GM12878 (cell line): ENCODE measurements around the gene ARHGEF1. TPM values are rescaled to one million over a fixed set of nuclear protein-coding genes. Genes with fewer than 3 reads are reported as not detected.

Source experiments
- ATF3 ChIP-seq: IDR thresholded peaks from 2 replicates; pipeline ENCODE4 v1.6.1; 2011; ENCODE audit warnings: low read depth, mild to moderate bottlenecking, low read length, moderate library complexity, borderline replicate concordance; ENCODE audit errors: extremely low read depth
- CEBPZ ChIP-seq: fragments of 150-350 bp; IDR thresholded peaks from 2 replicates; pipeline ENCODE4 v1.6.1; 2016; ENCODE audit warnings: low read depth, low read length
- CTCF ChIP-seq, 3 experiments: IDR thresholded peaks in 2 of 3; conservative IDR thresholded peaks in 1 of 3; 2 replicates each; pipeline ENCODE4 v1.5.1; 2011; ENCODE audit warnings: low read depth in 3 of 3, low read length in 3 of 3, mild to moderate bottlenecking in 3 of 3, control low read depth in 2 of 3, moderate library complexity in 2 of 3, inconsistent platforms in 1 of 3, mixed read lengths in 1 of 3; ENCODE audit not compliant: control insufficient read depth in 2 of 3, insufficient read depth in 1 of 3; ENCODE audit errors: extremely low read depth in 1 of 3
- EGR1 ChIP-seq, 2 experiments: IDR thresholded peaks; 1 replicate in 1 of 2; 2 replicates in 1 of 2; pipeline ENCODE4 v1.6.1; 2011 to 2012; ENCODE audit warnings: low read depth in 2 of 2, low read length in 2 of 2, borderline replicate concordance in 1 of 2, mild to moderate bottlenecking in 1 of 2, moderate library complexity in 1 of 2
- FOS ChIP-seq: IDR thresholded peaks from 3 replicates; pipeline ENCODE4 v1.6.1; 2011; ENCODE audit warnings: borderline replicate concordance; ENCODE audit not compliant: insufficient read length; ENCODE audit errors: extremely low read depth
- HCFC1 ChIP-seq: fragments of 150-350 bp; IDR thresholded peaks from 2 replicates; pipeline ENCODE4 v1.6.1; 2014; ENCODE audit warnings: low read length
- HDGF ChIP-seq: fragments of 450-650 bp; IDR thresholded peaks from 2 replicates; pipeline ENCODE4 v1.6.1; 2016; ENCODE audit warnings: antibody characterized with exemption
- HSF1 ChIP-seq: fragments of 150-350 bp; IDR thresholded peaks from 2 replicates; pipeline ENCODE4 v1.6.1; 2014; ENCODE audit warnings: mild to moderate bottlenecking, low read depth, low read length
- MYB ChIP-seq: fragments of 150-350 bp; IDR thresholded peaks from 2 replicates; pipeline ENCODE4 v1.6.1; 2014; ENCODE audit warnings: mild to moderate bottlenecking, low read depth, low read length, borderline replicate concordance
- NFXL1 ChIP-seq: fragments of 450-650 bp; IDR thresholded peaks from 2 replicates; pipeline ENCODE4 v1.6.1; 2017; ENCODE audit warnings: antibody characterized with exemption, mild to moderate bottlenecking, borderline replicate concordance
- NR2C2 ChIP-seq: IDR thresholded peaks from 2 replicates; pipeline ENCODE4 v1.6.1; 2011; ENCODE audit warnings: borderline replicate concordance, low read depth; ENCODE audit not compliant: control insufficient read depth, insufficient read length
- NRF1 ChIP-seq: conservative IDR thresholded peaks from 2 replicates; pipeline ENCODE4 v1.6.1; 2011; ENCODE audit warnings: mild to moderate bottlenecking, low read depth, low read length, improper control_type of control experiment
- PAX8 ChIP-seq: fragments of 450-650 bp; IDR thresholded peaks from 2 replicates; pipeline ENCODE4 v1.6.1; 2017; ENCODE audit warnings: mild to moderate bottlenecking, moderate library complexity
- PML ChIP-seq: IDR thresholded peaks from 2 replicates; pipeline ENCODE4 v1.6.1; 2012; ENCODE audit warnings: low read length, inconsistent platforms
- SMAD5 ChIP-seq: IDR thresholded peaks from 2 replicates; pipeline ENCODE4 v1.6.1; 2016; ENCODE audit warnings: antibody characterized with exemption, low read depth
- SMARCA5 ChIP-seq: fragments of 450-650 bp; IDR thresholded peaks from 2 replicates; pipeline ENCODE4 v1.6.1; 2017; ENCODE audit warnings: mild to moderate bottlenecking
- SP1 ChIP-seq: IDR thresholded peaks from one replicate; pipeline ENCODE4 v1.6.1; 2011; ENCODE audit warnings: low read depth, low read length
- STAT3 ChIP-seq: IDR thresholded peaks from 2 replicates; pipeline ENCODE4 v1.6.1; 2011; ENCODE audit warnings: low read depth, low read length, improper control_type of control experiment
- YBX1 ChIP-seq: fragments of 450-650 bp; IDR thresholded peaks from 2 replicates; pipeline ENCODE4 v1.6.1; 2016; ENCODE audit warnings: antibody characterized with exemption
- ZBED1 ChIP-seq: IDR thresholded peaks from 2 replicates; pipeline ENCODE4 v1.6.1; 2016; ENCODE audit warnings: borderline replicate concordance
- polyA plus RNA-seq, 11 experiments: library from polyadenylated mRNA; depleted of rRNA in 4 of 11; unstranded in 6 of 11; stranded (reverse) in 5 of 11; fragments of >200 nt; fragmentation: Nextera tagmentation in 4 of 11; fragmentation: Illumina TruSeq in 1 of 11; extraction: Ambion mirVana in 4 of 11; extraction: Trizol in 1 of 11; gene quantifications; 1 replicate in 1 of 11; 2 replicates in 10 of 11; pipeline versions ENCODE4 v1.2.1 to v1.2.3, GENCODE V29; 2011 to 2016; ENCODE audit warnings: inconsistent platforms in 2 of 11, missing spikeins in 2 of 11, low read depth in 1 of 11
- total RNA-seq, 4 experiments: library from RNA; depleted of rRNA in 3 of 4; stranded (reverse); fragments of >200 nt in 3 of 4; fragmentation: Illumina TruSeq in 1 of 4; extraction: Trizol in 1 of 4; gene quantifications; 2 replicates each; pipeline versions ENCODE4 v1.2.1 to v1.2.3, GENCODE V29; 2013 to 2021

Gene ARHGEF1
- total and polyA plus RNA-seq, 10 of the 15 experiments (the other 5 are each of a cell fraction or from before 2014, with no cell fraction given) = 1.2 to 207 (median 53.9) TPM

- TF ChIP-seq CTCF (IDR thresholded peaks at IDR 0.05 in 2 of 3, conservative IDR thresholded peaks at IDR 0.05 in 1 of 3; ENCODE audit: control insufficient read depth in 2 of 3, extremely low read depth in 1 of 3, insufficient read depth in 1 of 3, low read depth in 3 of 3, low read length in 3 of 3) (0 out of 6 replicates have a peak, but pooled peaks of 1 of the 3 experiments have one; percentile 7), SMAD5 (peak; percentile 83), NFXL1 (no peak), ATF3 (no peak), NRF1 (no peak), PML (peak; percentile 92), ZBED1 (peak; percentile 86; the same call in 1 of the 2 replicates), MYB (peak; percentile 44; the same call in 1 of the 2 replicates), HDGF (peak; percentile 89), NR2C2 (no peak), YBX1 (no peak), EGR1 (IDR thresholded peaks at IDR 0.05; ENCODE audit: borderline replicate concordance in 1 of 2, low read depth in 2 of 2, low read length in 2 of 2) (peak in 1 of 2 experiments; percentile 95; a peak in 2 of 3 replicates), SMARCA5 (peak; percentile 23), FOS (no peak), CEBPZ (no peak), SP1 (peak; percentile 7), HCFC1 (peak; percentile 80), HSF1 (no peak), PAX8 (no peak), STAT3 (no peak)
These were observed 1.1 kb downstream of the ARHGEF1 start (continued) for GRCh38 chr19:41883821-41884733.
